KMS-11 (cell line): ENCODE measurements around the gene PGBD5.

ENCODE experiments used
- H2AFZ ChIP-seq: fragments of 200-600 bp; sonication (generic); 2 replicates; pipeline ENCODE4 v1.6.1; 2016; ENCODE audit warnings: antibody characterized with exemption, mixed run types, low read depth
- H3K27ac ChIP-seq: fragments of 200-600 bp; sonication (generic); 2 replicates; pipeline ENCODE4 v1.6.1; 2016; ENCODE audit warnings: mild to moderate bottlenecking, mixed run types
- H3K27me3 ChIP-seq: fragments of 200-600 bp; sonication (generic); 2 replicates; pipeline ENCODE4 v1.6.1; 2017; ENCODE audit warnings: mild to moderate bottlenecking, low read depth, mixed run types, moderate library complexity; ENCODE audit not compliant: insufficient read depth
- H3K36me3 ChIP-seq: fragments of 200-600 bp; sonication (generic); 2 replicates; pipeline ENCODE4 v1.6.1; 2017; ENCODE audit warnings: mild to moderate bottlenecking, mixed run types; ENCODE audit not compliant: insufficient read depth
- H3K4me1 ChIP-seq: fragments of 200-600 bp; sonication (generic); 2 replicates; pipeline ENCODE4 v1.6.1; 2016; ENCODE audit warnings: mild to moderate bottlenecking, low read depth, mixed run types; ENCODE audit not compliant: poor library complexity, severe bottlenecking
- H3K4me2 ChIP-seq: fragments of 200-600 bp; sonication (generic); 2 replicates; pipeline ENCODE4 v1.7.0; 2016; ENCODE audit warnings: mild to moderate bottlenecking, mixed run types
- H3K4me3 ChIP-seq: fragments of 200-600 bp; sonication (generic); IDR thresholded peaks from 2 replicates; pipeline ENCODE4 v1.6.1; 2017; ENCODE audit warnings: low read depth, low read length, mixed read lengths; ENCODE audit not compliant: insufficient read depth
- H3K79me2 ChIP-seq: fragments of 200-600 bp; sonication (generic); 2 replicates; pipeline ENCODE4 v1.6.1; 2016; ENCODE audit warnings: low read depth, mixed run types; ENCODE audit not compliant: insufficient read depth
- H3K9ac ChIP-seq: fragments of 200-600 bp; sonication (generic); 2 replicates; pipeline ENCODE4 v1.6.1; 2016; ENCODE audit warnings: mild to moderate bottlenecking, mixed run types
- H4K20me1 ChIP-seq: fragments of 200-600 bp; sonication (generic); 2 replicates; pipeline ENCODE4 v1.6.1; 2016; ENCODE audit warnings: mild to moderate bottlenecking, mixed run types; ENCODE audit not compliant: insufficient read depth
- TF ChIP-seq, protein P1 (sequence below): fragments of 200-600 bp; sonication (generic); conservative IDR thresholded peaks from 2 replicates; pipeline ENCODE4 v1.6.1; 2017; ENCODE audit warnings: low read depth, mild to moderate bottlenecking, antibody characterized with exemption, low read length, moderate library complexity, mixed read lengths

The PGBD5 gene

DNA sequence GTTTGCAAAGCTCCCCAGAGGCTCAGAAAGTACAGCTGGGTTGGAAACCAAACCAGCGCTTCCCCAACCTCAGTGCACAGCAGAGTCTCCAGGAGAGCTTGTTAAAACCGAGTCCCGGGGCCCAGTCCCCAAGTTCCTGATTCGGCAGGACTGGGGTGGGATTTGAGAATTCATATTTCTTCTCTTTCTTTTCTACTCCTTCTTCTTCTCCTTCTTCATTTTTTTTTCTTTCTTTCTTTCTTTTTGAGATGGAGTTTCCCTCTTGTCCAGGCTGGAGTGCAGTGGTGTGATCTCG is 136.8 kb downstream of the PGBD5 start:
- Histone ChIP-seq H3K4me2 (no peak overlapping the region), H3K27ac (no peak overlapping the region), H3K36me3 (no peaks in the 10 kb centered on the region), H3K79me2 (no peaks in the 10 kb centered on the region), H3K9ac (no peak overlapping the region), H3K4me3 (no peak overlapping the region), H3K4me1 (no peaks in the 10 kb centered on the region), H4K20me1 (no peaks in the 10 kb centered on the region), H3K27me3 (no peaks in the 10 kb centered on the region), H2AFZ (no peak overlapping the region)
- TF ChIP-seq, protein P1, sequence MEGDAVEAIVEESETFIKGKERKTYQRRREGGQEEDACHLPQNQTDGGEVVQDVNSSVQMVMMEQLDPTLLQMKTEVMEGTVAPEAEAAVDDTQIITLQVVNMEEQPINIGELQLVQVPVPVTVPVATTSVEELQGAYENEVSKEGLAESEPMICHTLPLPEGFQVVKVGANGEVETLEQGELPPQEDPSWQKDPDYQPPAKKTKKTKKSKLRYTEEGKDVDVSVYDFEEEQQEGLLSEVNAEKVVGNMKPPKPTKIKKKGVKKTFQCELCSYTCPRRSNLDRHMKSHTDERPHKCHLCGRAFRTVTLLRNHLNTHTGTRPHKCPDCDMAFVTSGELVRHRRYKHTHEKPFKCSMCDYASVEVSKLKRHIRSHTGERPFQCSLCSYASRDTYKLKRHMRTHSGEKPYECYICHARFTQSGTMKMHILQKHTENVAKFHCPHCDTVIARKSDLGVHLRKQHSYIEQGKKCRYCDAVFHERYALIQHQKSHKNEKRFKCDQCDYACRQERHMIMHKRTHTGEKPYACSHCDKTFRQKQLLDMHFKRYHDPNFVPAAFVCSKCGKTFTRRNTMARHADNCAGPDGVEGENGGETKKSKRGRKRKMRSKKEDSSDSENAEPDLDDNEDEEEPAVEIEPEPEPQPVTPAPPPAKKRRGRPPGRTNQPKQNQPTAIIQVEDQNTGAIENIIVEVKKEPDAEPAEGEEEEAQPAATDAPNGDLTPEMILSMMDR = no peak

DNA sequence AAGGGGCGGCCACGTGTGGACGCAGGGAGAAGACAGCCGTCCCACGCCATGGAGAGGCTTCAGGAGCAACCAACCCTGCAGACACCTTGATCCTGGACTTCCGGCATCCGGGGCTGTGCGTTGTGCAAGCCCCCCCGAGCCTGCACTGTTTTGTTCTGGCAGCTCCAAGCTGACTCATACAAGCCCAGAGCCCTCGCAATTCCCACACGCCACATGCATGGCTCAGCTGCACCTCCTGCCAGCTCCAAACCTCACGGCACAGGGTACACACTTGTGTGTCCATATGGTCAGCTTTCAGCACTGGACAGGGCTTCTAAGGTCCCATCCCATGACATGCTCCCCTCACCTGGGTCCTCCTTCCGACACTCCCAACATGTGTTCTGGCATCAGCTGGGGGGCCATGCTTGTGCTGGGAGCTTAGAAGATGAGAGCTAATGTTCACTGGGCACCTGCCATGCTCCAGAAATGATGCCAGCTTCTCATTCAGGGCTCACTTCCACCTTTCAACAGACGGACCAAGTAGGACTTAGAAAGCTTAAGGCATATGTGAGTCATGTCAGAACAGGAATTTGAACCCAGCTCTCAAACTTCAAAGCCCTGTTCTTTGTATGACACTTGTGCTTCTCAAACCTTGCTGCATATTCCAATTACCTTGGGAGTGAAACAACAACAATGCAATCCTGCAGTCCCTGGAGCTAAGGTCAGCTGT is 137.3 kb downstream of the PGBD5 start:
- Histone ChIP-seq H3K9ac (no peak overlapping the region), H3K79me2 (no peaks in the 10 kb centered on the region), H3K4me3 (no peak overlapping the region), H2AFZ (no peak overlapping the region), H4K20me1 (no peaks in the 10 kb centered on the region), H3K4me2 (no peak overlapping the region), H3K4me1 (no peaks in the 10 kb centered on the region), H3K27me3 (no peaks in the 10 kb centered on the region), H3K36me3 (no peaks in the 10 kb centered on the region), H3K27ac (no peak overlapping the region)
- TF ChIP-seq, protein P1 = no peak

DNA sequence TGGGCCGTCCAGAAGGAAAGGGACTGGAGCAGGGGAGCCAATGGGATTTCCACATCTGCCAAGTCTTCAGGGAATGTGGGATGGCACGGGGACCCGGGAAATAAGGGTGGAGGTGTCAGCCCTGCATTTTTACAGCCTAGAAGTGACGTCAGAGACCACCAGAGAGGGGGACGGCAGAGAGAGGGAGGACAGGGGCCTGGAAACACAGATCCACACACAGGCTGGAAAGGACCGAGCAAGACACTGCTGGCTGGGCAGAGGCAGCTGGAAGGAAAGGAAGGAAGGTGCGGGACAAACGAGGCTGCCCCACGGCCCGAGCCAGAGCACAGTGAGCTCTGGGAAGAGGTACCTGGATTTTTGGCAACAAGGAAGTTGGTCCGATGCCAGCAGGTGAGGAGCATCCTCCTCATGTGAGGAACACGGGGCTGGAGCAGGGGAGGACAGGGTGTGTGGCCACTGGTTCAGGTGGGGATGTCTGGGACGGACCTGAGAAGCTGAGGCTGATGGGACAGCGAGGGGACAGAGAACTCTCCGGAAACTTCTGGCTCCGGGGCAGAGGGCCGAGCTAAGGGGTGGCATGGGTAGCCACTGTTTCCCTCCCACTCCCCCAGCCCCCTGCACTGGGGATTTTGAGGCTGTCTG is 138.3 kb downstream of the PGBD5 start:
- TF ChIP-seq, protein P1 = no peak
- H3K79me2 ChIP-seq = no peaks in the 10 kb centered on the region
- H4K20me1 ChIP-seq = no peaks in the 10 kb centered on the region
- H3K27ac ChIP-seq = no peak overlapping the region
- no peaks in the 10 kb centered on the region for H3K27me3 ChIP-seq
- no peak overlapping the region for H3K4me2 ChIP-seq
- no peaks in the 10 kb centered on the region for H3K4me1 ChIP-seq
- H3K36me3 ChIP-seq = no peaks in the 10 kb centered on the region
- H3K4me3 ChIP-seq = no peak overlapping the region
- H2AFZ ChIP-seq = no peak overlapping the region
- H3K9ac ChIP-seq = no peak overlapping the region

DNA sequence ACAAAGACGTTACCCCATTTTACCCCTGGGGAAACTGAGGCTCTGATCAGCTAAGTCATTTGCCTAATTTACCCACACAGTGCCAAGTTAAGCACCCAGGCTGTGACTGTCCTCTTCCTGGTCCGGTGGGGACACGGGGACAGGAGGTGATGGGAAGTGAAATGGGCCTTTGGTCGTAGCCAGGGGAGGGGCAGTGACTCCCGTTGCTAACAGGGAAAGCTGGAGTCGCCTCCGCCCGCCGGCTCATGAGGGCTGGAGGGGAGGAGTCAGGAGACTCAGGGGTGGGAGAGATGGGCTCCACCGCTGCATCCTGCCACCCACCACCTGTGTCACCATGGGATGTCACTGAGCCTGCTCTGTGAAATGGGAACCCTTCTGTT is 139.3 kb downstream of the PGBD5 start:
- H3K27ac ChIP-seq = no peak overlapping the region
- H3K4me3 ChIP-seq = no peak overlapping the region
- TF ChIP-seq, protein P1 = no peak
- no peaks in the 10 kb centered on the region for H3K4me1 ChIP-seq
- H3K79me2 ChIP-seq = no peaks in the 10 kb centered on the region
- H3K4me2 ChIP-seq = no peak overlapping the region
- H4K20me1 ChIP-seq = no peaks in the 10 kb centered on the region
- H2AFZ ChIP-seq = no peak overlapping the region
- no peaks in the 10 kb centered on the region for H3K36me3 ChIP-seq
- H3K9ac ChIP-seq = no peak overlapping the region
- no peaks in the 10 kb centered on the region for H3K27me3 ChIP-seq
